Measurements from ENCODE around the gene EPHB2.

EPHB2 gene

GRCh38 chr1:22809783-22810182 is 99.1 kb downstream of the EPHB2 start:
- peaks cover 18% of the 10 kb centered on the region for H3K4me1 ChIP-seq (ENCODE audit: insufficient read depth, poor library complexity, severe bottlenecking)
- no peak for TF ChIP-seq CTCF (IDR thresholded peaks at IDR 0.05; ENCODE audit: poor library complexity, severe bottlenecking)
- no peak overlapping the region for H3K27ac ChIP-seq (ENCODE audit: poor library complexity, severe bottlenecking)

GRCh38 chr1:22810378-22810777 is 99.7 kb downstream of the EPHB2 start:
- Histone ChIP-seq H3K4me3 (ENCODE audit: severe bottlenecking) (no peak overlapping the region), H3K4me1 (ENCODE audit: insufficient read depth, poor library complexity, severe bottlenecking) (peaks cover 12% of the 10 kb centered on the region), H3K27me3 (ENCODE audit: insufficient read depth, poor library complexity, severe bottlenecking) (no peaks in the 10 kb centered on the region), H3K36me3 (ENCODE audit: low read depth) (no peaks in the 10 kb centered on the region), H3K9me3 (ENCODE audit: severe bottlenecking) (no peaks in the 10 kb centered on the region), H3K27ac (ENCODE audit: poor library complexity, severe bottlenecking) (no peak overlapping the region)
- no peak for TF ChIP-seq CTCF (IDR thresholded peaks at IDR 0.05; ENCODE audit: poor library complexity, severe bottlenecking)
- DNase-seq (ENCODE audit: low spot score): no peak
- ATAC-seq (ENCODE audit: low read depth): no peak

More at GRCh38 chr1:22809783-22810182, 99.1 kb downstream of the EPHB2 start:
- Histone ChIP-seq H3K4me3 (ENCODE audit: severe bottlenecking) (no peak overlapping the region), H3K27me3 (ENCODE audit: insufficient read depth, poor library complexity, severe bottlenecking) (no peaks in the 10 kb centered on the region), H3K9me3 (ENCODE audit: severe bottlenecking) (no peaks in the 10 kb centered on the region), H3K36me3 (ENCODE audit: low read depth) (no peaks in the 10 kb centered on the region)
- ATAC-seq (ENCODE audit: low read depth): no peak
- no peak for DNase-seq (ENCODE audit: low spot score)

- H3K4me1 ChIP-seq (ENCODE audit: insufficient read depth, poor library complexity, severe bottlenecking): peaks cover 12% of the 10 kb centered on the region
- H3K27me3 ChIP-seq (ENCODE audit: insufficient read depth, poor library complexity, severe bottlenecking): no peaks in the 10 kb centered on the region
- no peak for TF ChIP-seq CTCF (IDR thresholded peaks at IDR 0.05; ENCODE audit: poor library complexity, severe bottlenecking)
These were observed 101.6 kb downstream of the EPHB2 start for GRCh38 chr1:22812092-22812880.

GRCh38 chr1:22812993-22813790 is 102.6 kb downstream of the EPHB2 start:
- DNase-seq (ENCODE audit: low spot score): no peak
- no peaks in the 10 kb centered on the region for H3K27me3 ChIP-seq (ENCODE audit: insufficient read depth, poor library complexity, severe bottlenecking)
- H3K4me1 ChIP-seq (ENCODE audit: insufficient read depth, poor library complexity, severe bottlenecking): peaks cover 15% of the 10 kb centered on the region
- no peak for ATAC-seq (ENCODE audit: low read depth)
- H3K27ac ChIP-seq (ENCODE audit: poor library complexity, severe bottlenecking): no peak overlapping the region
- H3K4me3 ChIP-seq (ENCODE audit: severe bottlenecking): no peak overlapping the region
- H3K36me3 ChIP-seq (ENCODE audit: low read depth): no peaks in the 10 kb centered on the region
- H3K9me3 ChIP-seq (ENCODE audit: severe bottlenecking): no peaks in the 10 kb centered on the region
- no peak for TF ChIP-seq CTCF (IDR thresholded peaks at IDR 0.05; ENCODE audit: poor library complexity, severe bottlenecking)

More at GRCh38 chr1:22812092-22812880, 101.6 kb downstream of the EPHB2 start:
- Histone ChIP-seq H3K36me3 (ENCODE audit: low read depth) (no peaks in the 10 kb centered on the region), H3K4me3 (ENCODE audit: severe bottlenecking) (no peak overlapping the region), H3K27ac (ENCODE audit: poor library complexity, severe bottlenecking) (no peak overlapping the region), H3K9me3 (ENCODE audit: severe bottlenecking) (no peaks in the 10 kb centered on the region)
- ATAC-seq (ENCODE audit: low read depth) (no peak), DNase-seq (ENCODE audit: low spot score) (no peak)
